Endothelial cell of umbilical vein (primary cell): ENCODE results near the gene FMNL1. TPM values are rescaled to one million over a fixed set of nuclear protein-coding genes. Genes with fewer than 3 reads are reported as not detected.
A peak's percentile ranks its signal among the peaks of the same experiment; 100 is the strongest.

Experiments used
- BruUV-seq: library from RNA; stranded (reverse); fragments of 400-500 nt; replicated peaks from 2 replicates; lab custom pipeline; 2021; lab: Mats Ljungman, UMichigan
- CTCF ChIA-PET: fragments of 300-600, 350-600 bp; sonication (Branson Sonifier 250); formaldehyde crosslinking; loops from one replicate; lab custom pipeline; 2021; ENCODE audit warnings: antibody characterized with exemption, inconsistent platforms; lab: Charles Lee
- POLR2A ChIA-PET: fragments of 300-600, 350-600 bp; sonication (Branson Sonifier 250); formaldehyde crosslinking; loops from one replicate; lab custom pipeline; 2021; ENCODE audit warnings: antibody characterized with exemption, inconsistent platforms; lab: Charles Lee
- DNase-seq: peaks from one replicate; pipeline ENCODE4 v3.0.0-alpha.2; 2011; ENCODE audit warnings: low read depth, low spot score
- FAIRE-seq: peaks from 2 replicates; lab custom pipeline; 2011; peaks lifted over from hg19 to GRCh38; lab: Jason Lieb, UNC
- H2AFZ ChIP-seq: 2 replicates; pipeline ENCODE4 v1.6.0; 2012; ENCODE audit warnings: low read depth, low read length, control low read depth, inconsistent platforms
- H3K27ac ChIP-seq: 2 replicates; pipeline ENCODE4 v1.5.1; 2011; ENCODE audit warnings: low read depth, mild to moderate bottlenecking, control low read depth, low read length, moderate library complexity; ENCODE audit not compliant: insufficient read depth
- H3K27me3 ChIP-seq, 2 experiments: 2 replicates each; pipeline versions ENCODE4 v1.6.0 to v1.6.1; 2011; ENCODE audit warnings: low read length in 2 of 2, mixed read lengths in 1 of 2; ENCODE audit not compliant: control insufficient read depth in 2 of 2, insufficient read depth in 2 of 2
- H3K36me3 ChIP-seq, 2 experiments: 2 replicates in 1 of 2; 3 replicates in 1 of 2; pipeline ENCODE4 v1.5.1; 2011; ENCODE audit warnings: low read length in 2 of 2, mild to moderate bottlenecking in 1 of 2, moderate library complexity in 1 of 2; ENCODE audit not compliant: control insufficient read depth in 2 of 2, insufficient read depth in 2 of 2; ENCODE audit errors: extremely low read depth in 1 of 2
- H3K4me1 ChIP-seq: 3 replicates; pipeline ENCODE4 v1.5.1; 2011; ENCODE audit warnings: mild to moderate bottlenecking, low read length; ENCODE audit not compliant: control insufficient read depth, insufficient read depth; ENCODE audit errors: extremely low read depth
- H3K4me2 ChIP-seq: 2 replicates; pipeline ENCODE4 v1.6.1; 2011; ENCODE audit warnings: low read length, control low read depth, mixed read lengths; ENCODE audit not compliant: insufficient read depth
- H3K4me3 ChIP-seq, 3 experiments: fragments of 200-600 bp in 1 of 3; sonication (generic), shearing (Covaris generic) in 1 of 3; replicated peaks in 1 of 3; 2 replicates each; pipeline ENCODE4 v1.5.1; 2011 to 2016; ENCODE audit warnings: control low read depth in 3 of 3, low read length in 3 of 3, mild to moderate bottlenecking in 2 of 3, inconsistent platforms in 1 of 3, low read depth in 1 of 3, moderate library complexity in 1 of 3; ENCODE audit not compliant: insufficient read depth in 1 of 3
- H3K79me2 ChIP-seq: 2 replicates; pipeline ENCODE4 v1.6.0; 2012; ENCODE audit warnings: low read length, inconsistent platforms; ENCODE audit not compliant: control insufficient read depth, insufficient read depth
- H3K9ac ChIP-seq: replicated peaks from 2 replicates; pipeline ENCODE3; 2011; ENCODE audit warnings: low read length, control low read depth; ENCODE audit not compliant: insufficient read depth; ENCODE audit errors: extremely low read depth
- H3K9me1 ChIP-seq: replicated peaks from 3 replicates; pipeline ENCODE4 v1.6.0; 2011; ENCODE audit warnings: mild to moderate bottlenecking, low read length; ENCODE audit not compliant: control insufficient read depth, insufficient read depth; ENCODE audit errors: extremely low read depth
- H3K9me3 ChIP-seq: replicated peaks from 2 replicates; pipeline ENCODE4 v1.5.1; 2012; ENCODE audit warnings: low read length, inconsistent platforms; ENCODE audit not compliant: control insufficient read depth, insufficient read depth
- H4K20me1 ChIP-seq: replicated peaks from 2 replicates; pipeline ENCODE3; 2011; ENCODE audit warnings: mild to moderate bottlenecking, low read length; ENCODE audit not compliant: control insufficient read depth, insufficient read depth; ENCODE audit errors: extremely low read depth
- EZH2 ChIP-seq: IDR thresholded peaks from 2 replicates; pipeline ENCODE4 v1.6.1; 2012; ENCODE audit warnings: borderline replicate concordance, low read depth, mild to moderate bottlenecking, moderate library complexity, low read length, inconsistent platforms; ENCODE audit not compliant: severe bottlenecking
- GATA2 ChIP-seq: IDR thresholded peaks from 2 replicates; pipeline ENCODE4 v1.7.0; 2011; ENCODE audit warnings: low read depth, mild to moderate bottlenecking, moderate library complexity, mixed read lengths, low read length; ENCODE audit not compliant: insufficient read length, insufficient read depth
- POLR2A ChIP-seq: IDR thresholded peaks from 2 replicates; pipeline ENCODE4 v1.6.1; 2012; ENCODE audit warnings: low read depth, mild to moderate bottlenecking, control low read depth, low read length
- POLR2AphosphoS5 ChIP-seq: IDR thresholded peaks from 2 replicates; pipeline ENCODE4 v1.6.1; 2012; ENCODE audit warnings: low read depth, mild to moderate bottlenecking, control low read depth, low read length, moderate library complexity; ENCODE audit not compliant: insufficient read depth
- dilution Hi-C: fragments of 300-500 bp; cut with MboI; formaldehyde crosslinking; loops from one replicate; pipeline ENCODE4 v1.15.0; 2019; ENCODE audit warnings: low sequenced_read_pairs; ENCODE audit not compliant: extremely low pct_ligation_motif_present
- intact Hi-C: fragments of 100-400 bp; cut with micrococcal nuclease; formaldehyde crosslinking; loops from one replicate; pipeline ENCODE4 v1.10.0; 2022
- polyA plus RNA-seq, 4 experiments: library from polyadenylated mRNA; depleted of rRNA in 3 of 4; stranded (reverse) in 3 of 4; unstranded in 1 of 4; fragments of >200 nt; gene quantifications; 2 replicates each; pipeline versions ENCODE4 v1.2.1 to v1.2.3, GENCODE V29; 2011 to 2012; ENCODE audit warnings: missing spikeins in 1 of 4
- total RNA-seq: library from RNA; stranded (reverse); gene quantifications from 2 replicates; pipeline ENCODE4 v1.2.3, GENCODE V29; 2021
- TF ChIP-seq, protein P1 (sequence below): IDR thresholded peaks from 2 replicates; pipeline ENCODE4 v1.6.1; 2011; ENCODE audit not compliant: insufficient read depth, insufficient read length

The FMNL1 gene
- total and polyA plus RNA-seq, 2 donors (not counting 3 experiments of a cell fraction or from before 2014, with no cell fraction given): 0.95 to 1.6 TPM

DNA sequence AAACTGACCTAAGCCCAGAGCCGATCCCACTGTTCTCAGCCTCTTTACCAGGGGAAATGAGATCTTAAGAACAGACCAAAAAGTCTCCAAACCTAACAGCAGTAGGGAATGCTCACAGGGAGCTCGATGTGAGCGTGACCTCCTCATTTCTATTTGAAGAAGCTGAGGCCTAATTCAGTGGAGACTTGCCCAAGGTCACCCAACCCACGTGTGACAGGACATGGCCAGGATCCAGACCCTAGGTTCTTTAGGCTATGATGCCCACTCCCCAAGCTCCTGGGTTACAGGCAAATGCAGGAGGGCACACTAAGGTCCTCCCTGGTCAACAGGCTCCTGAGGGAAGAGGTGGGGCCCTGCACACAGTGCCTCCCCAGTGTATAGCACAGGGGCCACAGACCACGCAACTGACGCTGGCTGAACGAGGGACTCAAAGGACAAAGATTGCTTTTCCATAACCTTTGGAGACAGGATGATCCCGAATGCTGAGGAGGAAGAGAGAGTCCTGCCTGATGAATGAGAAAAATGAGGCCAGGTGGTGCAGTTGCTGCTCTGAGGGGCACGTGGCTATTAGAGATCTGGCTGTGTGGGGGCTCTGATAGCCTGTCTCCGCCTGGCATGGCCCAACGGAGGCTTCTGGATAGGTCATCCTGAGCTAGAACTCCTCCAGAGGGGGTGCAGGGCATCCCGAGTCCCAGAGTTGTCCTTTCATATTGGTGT lies 71.2 kb downstream of the FMNL1 start:
- H3K79me2 ChIP-seq: peaks cover 35% of the 10 kb centered on the region
- H3K4me2 ChIP-seq: no peak overlapping the region
- DNase-seq (no peak), FAIRE-seq (no peak)
- H2AFZ ChIP-seq: no peak overlapping the region
- H3K9me1 ChIP-seq: no peaks in the 10 kb centered on the region
- no peak overlapping the region for H3K9ac ChIP-seq
- dilution Hi-C loops (no loop called here), intact Hi-C loops (loop anchor here (1.0 to 2.0 kb wide), 2 partner anchors 24 to 78 kb away; partner anchors contain the start of gene MAP3K14)
- no peak overlapping the region for H3K4me3 ChIP-seq
- peak overlapping the region; percentile 7 for H3K27ac ChIP-seq
- peaks cover 45% of the 10 kb centered on the region for H3K4me1 ChIP-seq
- ChIA-PET CTCF (interaction anchor here (0.9 to 5.3 kb wide), 17 partner anchors 7 to 158 kb away, joined by 3 to 69 read pairs (median 4); partner anchors contain the start of genes ACBD4 and MAP3K14), POLR2A (interaction anchor here (1.5 kb wide), 1 partner anchor 144 kb away, joined by 7 read pairs; the partner anchor contains the start of gene HEXIM1)
- H3K9me3 ChIP-seq: no peaks in the 10 kb centered on the region
- no peaks in the 10 kb centered on the region for H3K27me3 ChIP-seq
- no peak for TF ChIP-seq GATA2
- TF ChIP-seq, protein P1, sequence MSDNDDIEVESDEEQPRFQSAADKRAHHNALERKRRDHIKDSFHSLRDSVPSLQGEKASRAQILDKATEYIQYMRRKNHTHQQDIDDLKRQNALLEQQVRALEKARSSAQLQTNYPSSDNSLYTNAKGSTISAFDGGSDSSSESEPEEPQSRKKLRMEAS: no peak
- no peak for TF ChIP-seq POLR2A
- no peak for TF ChIP-seq EZH2
- TF ChIP-seq POLR2AphosphoS5: no peak
- H3K36me3 ChIP-seq: peaks cover 0 to 14% of the 10 kb centered on the region in 2 experiments
- no TSS peak for BruUV-seq
- H4K20me1 ChIP-seq: no peaks in the 10 kb centered on the region
